Suprapubic skin (tissue), 3 donors: Measurements from ENCODE around the gene BMPR2.

Experiments
- CTCF ChIP-seq, 2 donors: fragments of 200-600 bp in 1 of 2; fragments of 450-650 bp in 1 of 2; sonication (generic) in 1 of 2; IDR thresholded peaks; one replicate each; pipeline ENCODE4 v1.5.1; 2016 to 2019; ENCODE audit warnings: antibody characterized with exemption in 2 of 2, mild to moderate bottlenecking in 1 of 2, moderate library complexity in 1 of 2
- POLR2A ChIP-seq, 2 donors: fragments of 450-650 bp; IDR thresholded peaks; one replicate each; pipeline ENCODE4 v1.6.1; 2017; ENCODE audit warnings: antibody characterized with exemption in 2 of 2, mild to moderate bottlenecking in 2 of 2, moderate library complexity in 2 of 2

GRCh38 chr2:202599105-202599504, 223.0 kb downstream of the BMPR2 start:
- no peak for TF ChIP-seq POLR2A (IDR thresholded peaks at IDR 0.05)
- TF ChIP-seq CTCF (IDR thresholded peaks at IDR 0.05) = no peak
